Stimulated activated CD4-positive, alpha-beta T cell treated with anti-CD3 and anti-CD28 coated beads, Interleukin-12 subunit alpha, Interleukin-12 subunit beta, amount 100 ng/mL, for 24 hours (primary cell): ENCODE data around the gene RPSA.
"Not testable (repeated sequence)": the region's sequence is repeated elsewhere in the genome, so short reads cannot be mapped to it uniquely, and the experiment has no call there.

ENCODE experiments used
- DNase-seq, 2 experiments: peaks; one replicate each; pipeline ENCODE4 v3.0.0-alpha.2; 2020; ENCODE audit warnings: low read depth in 2 of 2

The RPSA gene

DNA sequence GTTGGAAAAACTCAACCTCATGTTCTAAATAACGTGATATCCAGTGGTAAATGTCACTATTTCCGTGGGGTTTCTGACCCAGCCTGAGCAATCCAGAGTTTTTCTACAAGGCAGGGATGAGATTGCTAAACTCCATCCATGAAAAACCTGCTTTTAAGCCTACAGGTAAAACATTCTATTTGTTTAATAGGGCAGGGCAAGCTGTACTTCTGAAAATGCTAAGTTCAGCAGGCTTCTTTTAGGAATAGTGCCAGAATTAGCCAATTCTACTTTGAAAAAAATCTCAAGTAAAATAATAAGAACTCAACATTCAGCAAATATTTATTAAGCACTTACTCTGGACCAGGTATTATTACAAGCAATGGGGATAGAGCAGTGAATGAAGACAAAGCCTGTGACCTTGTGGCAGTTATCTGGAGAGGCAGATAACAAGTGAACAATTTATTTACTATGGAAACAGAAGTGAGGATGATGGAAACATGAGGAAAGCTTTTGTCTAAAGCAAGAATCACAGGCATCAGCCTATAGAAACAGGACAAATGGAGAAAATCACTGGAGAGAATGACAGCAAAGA lies 13.3 kb downstream of the RPSA start:
- DNase-seq: no peak

DNA sequence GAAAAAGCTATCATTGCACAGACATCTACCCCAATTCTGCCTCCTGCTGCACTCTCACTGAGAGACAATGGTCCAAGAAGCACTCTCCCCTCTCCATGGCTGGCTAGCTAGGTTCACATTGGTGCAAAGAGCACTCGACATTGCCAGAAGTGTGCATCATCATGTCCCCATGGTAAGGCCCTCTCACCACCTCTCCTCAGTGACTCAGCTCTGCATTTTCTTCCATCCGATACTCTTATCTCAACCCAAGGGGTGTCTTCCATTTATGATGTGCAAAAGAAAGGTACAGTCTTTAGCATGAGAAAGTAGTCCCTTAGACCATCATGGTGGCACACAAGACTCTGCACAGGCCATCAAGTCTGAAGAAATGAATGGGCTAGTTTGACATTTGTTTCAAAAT lies 14.0 kb downstream of the RPSA start:
- DNase-seq: no peak

DNA sequence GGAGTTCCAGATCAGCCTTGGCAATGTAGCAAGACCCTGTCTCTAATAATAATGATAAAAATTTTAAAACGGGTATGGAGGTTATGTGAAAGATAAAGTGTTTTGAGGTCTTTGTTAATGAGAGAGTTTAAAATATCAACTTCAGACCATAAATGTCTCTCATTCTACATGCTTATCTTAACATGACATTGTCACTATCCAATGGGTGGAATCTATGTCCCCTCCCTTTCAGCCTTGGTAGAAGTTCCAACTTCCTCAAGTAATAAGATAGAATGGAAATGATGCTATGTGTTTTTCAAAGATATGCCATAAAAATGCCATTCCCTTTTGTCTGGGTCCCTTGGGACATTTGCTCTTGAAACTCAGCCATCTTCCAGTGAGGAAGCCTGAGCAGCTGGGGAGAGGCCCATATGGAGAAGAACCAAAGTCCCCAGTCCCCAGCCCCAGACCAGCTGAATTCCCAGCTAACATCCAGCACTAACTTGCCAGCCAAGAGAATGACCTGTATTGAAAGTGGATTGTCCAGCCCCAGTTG lies 17.0 kb downstream of the RPSA start:
- DNase-seq: no peak

DNA sequence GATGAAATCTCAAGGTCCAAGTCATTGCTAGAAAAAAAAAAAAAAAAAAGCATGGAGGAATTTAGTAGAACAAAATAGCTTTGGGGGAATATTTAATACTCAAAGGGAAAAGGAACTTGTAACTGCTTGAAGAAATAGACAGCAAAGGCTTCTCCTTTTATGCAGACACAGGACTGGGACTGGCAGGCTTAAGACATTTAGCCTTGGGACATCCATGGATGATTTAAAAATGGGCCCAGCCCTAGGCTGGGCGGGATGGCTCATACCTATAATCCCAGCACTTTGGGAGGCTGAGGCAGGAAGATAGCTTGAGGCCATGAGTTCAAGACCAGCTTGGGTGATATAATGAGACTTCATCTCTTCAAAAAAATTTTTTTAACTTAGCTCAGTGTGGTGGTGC lies 19.8 kb downstream of the RPSA start:
- no peak for DNase-seq

DNA sequence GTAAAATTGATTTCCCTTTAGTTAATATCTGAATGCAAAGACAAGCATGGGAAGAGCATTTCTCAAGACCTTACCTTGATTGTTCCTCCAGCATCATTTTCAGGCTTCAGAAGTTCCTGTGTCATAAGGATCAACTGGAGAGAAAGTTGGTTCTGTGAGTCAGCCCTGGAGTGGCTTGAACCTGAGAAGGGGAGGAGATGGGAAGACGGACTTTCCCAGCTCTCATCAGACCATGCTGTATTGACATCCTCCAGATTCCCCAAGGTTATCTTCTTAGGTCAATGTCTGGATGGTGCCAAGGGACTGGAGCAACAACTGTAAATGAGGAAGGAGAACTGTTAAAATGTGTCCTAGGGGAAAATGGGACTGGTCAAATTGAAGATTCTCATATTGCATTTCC lies 21.0 kb downstream of the RPSA start:
- DNase-seq: no peak

DNA sequence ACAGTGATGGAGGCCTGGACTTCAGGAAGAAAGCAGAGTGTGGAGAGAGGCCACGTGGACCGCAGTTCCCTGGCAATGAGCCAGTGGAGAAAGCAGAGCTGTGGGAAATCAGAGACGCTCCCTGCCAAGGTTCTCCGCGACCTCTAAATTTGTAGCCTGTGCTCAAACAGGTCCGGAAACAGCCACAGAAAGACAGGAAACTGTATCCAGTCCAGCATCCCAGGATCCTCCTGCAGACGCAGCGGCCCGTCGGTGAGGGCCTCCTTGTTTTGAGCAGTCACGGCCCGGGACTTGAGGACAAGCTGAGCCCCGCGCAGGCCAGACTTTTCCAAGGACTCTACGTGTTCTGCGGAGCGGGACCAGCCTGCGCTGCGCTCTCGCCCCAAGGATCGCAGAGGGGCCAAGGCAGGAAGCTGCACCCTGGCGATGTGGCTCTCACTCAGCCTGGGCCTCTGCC lies 22.3 kb downstream of the RPSA start:
- no peak for DNase-seq

DNA sequence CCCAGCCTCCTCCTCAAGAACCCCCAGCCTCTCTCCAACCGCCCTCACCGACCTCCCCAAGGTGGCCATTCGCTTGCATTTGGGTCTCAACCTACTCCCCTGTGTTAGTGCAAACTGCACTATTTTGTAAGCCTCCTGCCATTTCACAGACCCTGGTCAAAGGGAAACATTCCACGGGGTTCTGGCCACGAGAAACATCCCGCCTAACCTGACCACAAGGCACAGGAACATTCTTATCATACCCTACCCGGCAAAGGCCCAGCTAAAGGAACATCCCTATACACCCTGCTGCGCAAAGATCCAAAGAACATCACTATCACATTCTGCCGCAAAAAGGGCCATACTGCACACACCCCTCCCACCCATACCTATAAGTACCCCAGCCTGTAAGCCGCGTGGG lies 22.9 kb downstream of the RPSA start:
- no peak for DNase-seq

DNA sequence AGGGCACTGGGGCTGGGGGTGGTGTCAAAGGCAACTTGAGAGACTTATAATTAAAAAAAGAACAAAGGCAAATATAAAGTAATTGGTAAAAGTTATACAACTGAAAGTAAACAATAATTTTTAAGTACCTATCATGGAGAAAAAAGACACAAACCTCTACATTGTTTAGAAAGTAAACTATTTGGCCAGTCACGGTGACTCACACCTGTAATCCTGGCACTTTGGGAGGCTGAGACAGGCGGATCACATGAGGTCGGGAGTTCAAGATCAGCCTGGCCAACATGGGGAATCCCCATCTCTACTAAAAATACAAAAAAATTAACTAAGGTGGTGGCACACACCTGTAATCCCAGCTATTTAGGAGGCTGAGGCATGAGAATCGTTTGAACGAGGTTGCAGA lies 25.8 kb downstream of the RPSA start:
- DNase-seq: no peak

DNA sequence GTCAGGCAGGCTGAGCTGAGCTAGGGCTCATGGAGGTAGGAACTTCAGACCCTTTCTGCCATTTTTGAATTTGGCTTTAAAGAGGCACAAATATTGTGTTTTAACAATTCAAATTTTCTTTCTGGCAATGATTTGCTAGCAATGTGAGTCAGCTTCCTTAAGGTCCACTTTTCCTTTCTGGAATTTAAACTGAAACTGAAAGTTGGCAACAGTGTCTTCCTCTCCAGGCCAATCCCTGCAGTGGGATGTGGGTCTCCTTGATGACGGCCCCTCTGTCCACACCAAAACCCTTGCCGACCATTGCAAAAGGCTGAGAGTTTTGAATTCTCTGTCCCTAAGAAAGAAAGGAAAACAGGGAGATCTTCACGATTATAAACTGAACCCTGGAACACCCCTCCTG lies 27.1 kb downstream of the RPSA start:
- DNase-seq: no peak

DNA sequence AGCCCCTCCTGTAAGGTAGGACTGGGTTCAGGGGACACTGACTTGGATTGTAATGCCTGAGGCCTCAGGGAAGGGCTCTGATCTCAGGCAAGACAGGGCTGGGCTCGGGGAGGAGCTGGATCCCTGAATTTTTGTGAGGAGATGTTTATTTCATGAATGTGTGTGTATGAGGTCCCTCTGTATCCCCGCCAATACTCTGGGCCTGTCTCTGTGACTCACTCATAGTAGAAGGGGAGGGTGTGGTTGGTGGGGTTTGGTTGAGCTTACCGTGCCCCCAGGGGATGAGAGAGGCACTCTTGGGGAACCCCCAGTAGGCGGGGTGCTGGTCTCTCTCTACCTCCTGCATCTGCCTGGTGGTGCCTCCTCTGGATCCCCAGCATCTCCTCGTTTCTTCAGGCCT lies 28.1 kb downstream of the RPSA start:
- DNase-seq: no peak

GRCh38 chr3:39435006-39435748 lies 28.7 kb downstream of the RPSA start:
- no peak for DNase-seq

- no peak for DNase-seq
Observed at GRCh38 chr3:39438880-39439279, 32.4 kb downstream of the RPSA start.

DNA sequence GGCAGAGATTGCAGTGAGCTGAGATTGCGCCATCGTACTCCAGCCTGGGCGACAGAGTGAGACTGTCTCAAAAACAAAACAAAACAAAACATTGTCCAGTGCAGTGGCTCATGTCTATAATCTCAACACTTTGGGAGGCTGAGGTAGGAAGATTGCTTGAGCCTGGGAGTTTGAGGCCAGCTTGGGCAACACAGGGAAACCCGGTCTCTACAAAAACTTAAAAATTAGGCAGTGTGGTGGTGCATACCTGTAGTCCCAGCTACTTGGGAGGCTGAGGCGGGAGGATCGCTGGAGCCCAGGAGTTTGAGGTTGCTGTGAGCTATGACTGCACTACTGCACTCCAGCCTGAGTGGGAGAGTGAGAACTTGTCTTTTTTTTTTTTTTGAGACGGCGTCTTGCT lies 33.8 kb downstream of the RPSA start:
- DNase-seq: no peak

GRCh38 chr3:39443530-39443929 lies 37.0 kb downstream of the RPSA start:
- no peak for DNase-seq

- DNase-seq: no peak
Observed at GRCh38 chr3:39445927-39446326, 39.4 kb downstream of the RPSA start.

DNA sequence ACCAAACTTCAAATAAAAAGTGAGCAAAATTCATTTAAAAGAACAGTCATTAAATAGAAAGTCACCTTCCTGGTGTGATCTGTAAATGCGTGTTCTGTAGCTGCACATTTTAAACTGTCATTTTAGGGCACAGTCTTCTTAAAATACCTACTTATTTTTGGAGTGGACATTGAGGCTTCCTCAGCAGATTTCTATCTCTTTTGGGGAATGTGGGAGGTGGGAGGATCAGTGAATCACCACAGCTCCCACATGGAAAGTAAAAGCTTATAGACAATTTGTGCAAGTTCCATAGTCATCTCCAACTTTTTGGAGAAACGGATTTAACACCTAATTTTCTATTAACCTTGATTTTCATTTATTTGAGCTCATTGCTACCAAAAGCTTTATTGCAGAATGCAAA lies 39.9 kb downstream of the RPSA start:
- DNase-seq: no peak

DNA sequence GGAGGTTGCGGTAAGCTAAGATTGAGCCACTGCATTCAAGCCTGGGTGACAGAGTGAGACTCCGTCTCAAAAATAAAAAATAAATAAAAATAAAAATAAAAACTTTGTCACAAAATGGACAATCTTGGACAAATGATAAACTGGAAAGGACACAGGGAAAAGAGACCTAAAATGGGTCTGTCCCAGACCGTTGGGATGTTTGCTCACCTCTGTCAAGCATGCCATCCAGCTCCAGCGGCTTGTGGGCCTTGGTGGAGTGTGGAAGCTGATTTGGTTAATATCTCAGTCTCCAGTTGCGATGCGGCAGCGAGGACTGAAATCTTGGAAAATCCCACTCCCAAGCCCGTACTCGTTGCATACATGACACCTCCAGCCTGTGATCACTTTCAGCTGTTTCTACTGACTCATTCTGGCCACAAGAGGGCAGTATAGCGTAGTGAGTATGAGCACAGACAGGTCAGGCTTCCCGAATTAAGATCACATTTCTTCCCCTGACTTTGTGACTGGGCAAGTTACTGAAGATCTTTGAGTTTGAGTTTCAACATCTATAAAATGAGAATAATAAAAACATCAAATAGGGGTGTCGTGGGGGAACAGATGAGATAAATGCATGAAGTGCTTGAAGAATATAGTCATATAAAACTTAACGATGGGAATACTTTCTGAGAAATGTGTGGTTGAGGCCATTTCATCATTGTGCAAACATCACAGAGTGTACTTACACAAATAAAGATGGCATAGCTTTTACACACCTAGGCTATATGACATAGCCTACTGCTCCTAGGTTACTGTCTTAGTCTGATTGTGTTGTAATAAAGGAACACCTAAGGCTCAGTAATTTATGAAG lies 41.3 kb downstream of the RPSA start:
- peak; percentile 11 to 35 for DNase-seq

DNA sequence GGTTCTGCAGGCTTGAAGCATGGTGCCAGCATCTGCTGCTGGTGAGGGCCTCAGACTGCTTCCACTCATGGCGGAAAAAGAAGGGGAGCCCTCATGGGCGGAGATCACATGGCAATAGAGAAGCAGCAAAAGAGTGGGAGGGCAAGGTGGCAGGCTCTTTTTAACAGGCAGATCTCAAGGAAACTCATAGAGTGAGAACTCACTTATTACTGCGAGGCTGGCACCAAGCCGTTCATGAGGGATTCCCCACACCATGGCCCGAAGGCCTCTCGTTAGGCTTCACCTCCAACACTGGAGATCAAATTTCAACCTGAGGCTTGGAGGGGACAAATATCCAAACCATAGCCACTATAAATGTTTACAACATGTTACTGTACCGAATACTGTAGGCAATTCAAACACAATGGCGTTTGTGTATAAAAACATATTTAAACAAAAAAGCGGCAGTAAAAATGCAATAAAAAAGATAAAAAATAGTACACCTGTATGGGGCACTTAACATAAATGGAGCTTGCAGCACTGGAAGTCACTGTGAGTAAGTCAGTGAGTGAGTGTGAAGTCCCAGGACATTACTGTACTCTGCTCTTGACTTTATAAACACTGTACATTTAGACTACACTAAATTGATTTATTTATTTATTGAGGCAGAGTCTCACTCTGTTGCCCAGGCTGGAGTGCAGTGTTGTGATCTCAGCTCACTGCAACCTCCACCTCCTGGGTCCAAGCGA lies 42.1 kb downstream of the RPSA start:
- no peak for DNase-seq

GRCh38 chr3:39449796-39450195 lies 43.3 kb downstream of the RPSA start:
- no peak for DNase-seq

DNA sequence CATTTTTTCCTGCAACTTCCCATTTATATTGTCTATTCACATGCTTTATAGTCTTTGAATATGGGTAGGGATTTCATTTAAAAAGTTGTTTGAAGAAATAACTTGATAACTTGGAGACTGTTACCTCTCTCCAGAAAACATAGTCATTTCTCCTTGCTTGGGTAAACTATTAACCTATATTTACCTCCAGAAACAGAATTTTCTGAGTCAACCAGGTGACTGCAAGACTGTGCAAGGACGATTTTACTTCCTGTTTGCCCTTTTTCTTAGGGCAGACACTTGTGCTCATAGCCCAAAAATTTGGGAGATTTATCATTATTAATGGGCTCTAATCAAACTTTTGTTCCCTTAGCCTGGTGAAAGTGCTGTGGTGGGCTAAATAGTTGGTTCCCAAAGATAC lies 46.6 kb downstream of the RPSA start:
- DNase-seq: no peak

DNA sequence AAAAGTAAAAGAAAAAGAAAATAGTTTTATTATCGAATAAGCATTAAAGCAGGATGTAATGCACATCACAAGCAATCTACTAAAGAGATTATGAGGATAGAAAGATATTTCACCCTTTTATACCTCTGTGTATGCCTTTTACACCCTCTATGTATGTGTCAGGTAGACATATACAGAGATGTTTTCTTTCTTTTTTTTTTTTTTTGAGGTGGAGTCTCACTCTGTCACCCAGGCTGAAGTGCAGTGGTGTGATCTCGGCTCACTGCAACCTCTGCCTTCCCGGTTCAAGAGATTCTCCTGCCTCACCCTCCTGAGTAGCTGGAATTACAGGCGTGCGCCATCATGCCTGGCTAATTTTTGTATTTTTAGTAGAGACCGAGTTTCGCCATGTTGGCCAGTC lies 47.4 kb downstream of the RPSA start:
- not testable (repeated sequence) for DNase-seq
